K562 (cell line): Measurements from ENCODE around the gene CCDC27. TPM values are rescaled to one million over a fixed set of nuclear protein-coding genes. Genes with fewer than 3 reads are reported as not detected.
A peak's percentile ranks its signal among the peaks of the same experiment; 100 is the strongest.

Experiments used
- ATF1 ChIP-seq, 2 experiments: fragments of 450-650 bp in 1 of 2; IDR thresholded peaks; 2 replicates each; pipeline ENCODE4 v1.6.1; 2016; ENCODE audit warnings: missing compliant biosample characterization in 1 of 2, missing genetic modification characterization in 1 of 2
- CBFA2T2 ChIP-seq: fragments of 450-650 bp; conservative IDR thresholded peaks from 2 replicates; pipeline ENCODE4 v1.6.1; 2017; ENCODE audit warnings: mild to moderate bottlenecking
- E2F4 ChIP-seq: sonication (generic); formaldehyde crosslinking; IDR thresholded peaks from 2 replicates; pipeline ENCODE4 v1.8.0; 2022; ENCODE audit warnings: mild to moderate bottlenecking, low read depth, missing genetic modification reagents
- FOXO4 ChIP-seq: fragments of 450-650 bp; formaldehyde crosslinking; IDR thresholded peaks from 2 replicates; pipeline ENCODE4 v1.4.0; 2020; ENCODE audit warnings: mild to moderate bottlenecking, moderate library complexity
- GATAD2A ChIP-seq: fragments of 450-650 bp; IDR thresholded peaks from 2 replicates; pipeline ENCODE4 v1.6.1; 2017
- HDAC8 ChIP-seq: fragments of 450-650 bp; IDR thresholded peaks from 2 replicates; pipeline ENCODE4 v1.6.1; 2016; ENCODE audit warnings: mild to moderate bottlenecking, missing genetic modification characterization, moderate library complexity, missing compliant biosample characterization
- KLF10 ChIP-seq: fragments of 250-450 bp; sonication (Bioruptor Pico); IDR thresholded peaks from 2 replicates; pipeline ENCODE4 v1.6.1; 2021; ENCODE audit warnings: matching md5 sums
- LCOR ChIP-seq: sonication (generic); formaldehyde crosslinking; IDR thresholded peaks from 2 replicates; pipeline ENCODE4 v1.8.0; 2022; ENCODE audit warnings: mild to moderate bottlenecking, missing genetic modification reagents
- MYBL2 ChIP-seq, 2 experiments: fragments of 450-650 bp in 1 of 2; sonication (generic) in 1 of 2; formaldehyde crosslinking in 1 of 2; IDR thresholded peaks; 2 replicates each; pipeline versions ENCODE4 v1.6.1 to v1.8.1; 2017 to 2022; ENCODE audit warnings: borderline replicate concordance in 1 of 2, inconsistent platforms in 1 of 2, low read depth in 1 of 2, mild to moderate bottlenecking in 1 of 2, missing genetic modification reagents in 1 of 2, moderate library complexity in 1 of 2
- NCOA1 ChIP-seq: fragments of 450-650 bp; IDR thresholded peaks from 2 replicates; pipeline ENCODE4 v1.6.1; 2016; ENCODE audit warnings: low read depth
- POLR2G ChIP-seq: fragments of 200-400 bp; formaldehyde crosslinking; IDR thresholded peaks from 2 replicates; pipeline ENCODE4 v1.6.1; 2017; ENCODE audit warnings: low read depth, mild to moderate bottlenecking, antibody characterized with exemption, low read length, moderate library complexity
- PRDM10 ChIP-seq: fragments of 450-650 bp; IDR thresholded peaks from 2 replicates; pipeline ENCODE4 v1.6.1; 2018; ENCODE audit not compliant: partially characterized antibody
- PURB ChIP-seq: sonication (generic); formaldehyde crosslinking; IDR thresholded peaks from 2 replicates; pipeline ENCODE4 v1.9.0; 2021; ENCODE audit warnings: low read depth, mild to moderate bottlenecking, missing genetic modification reagents
- SIRT6 ChIP-seq: IDR thresholded peaks from one replicate; pipeline ENCODE4 v1.6.1; 2012; ENCODE audit warnings: low read depth, mild to moderate bottlenecking, control low read depth, inconsistent platforms, low read length, moderate library complexity
- SP2 ChIP-seq: IDR thresholded peaks from 2 replicates; pipeline ENCODE4 v1.6.1; 2011; ENCODE audit warnings: mild to moderate bottlenecking, low read depth, low read length, moderate library complexity; ENCODE audit not compliant: poor library complexity, severe bottlenecking; ENCODE audit errors: extremely low read depth
- SREBF1 ChIP-seq: fragments of 150-350 bp; IDR thresholded peaks from 2 replicates; pipeline ENCODE4 v1.6.1; 2014; ENCODE audit warnings: antibody characterized with exemption, low read depth, low read length, borderline replicate concordance
- TAL1 ChIP-seq: fragments of 450-650 bp; IDR thresholded peaks from 2 replicates; pipeline ENCODE4 v1.6.1; 2016; ENCODE audit warnings: mild to moderate bottlenecking
- polyA plus RNA-seq, 8 experiments: library from polyadenylated mRNA; depleted of rRNA in 4 of 8; stranded (reverse) in 5 of 8; unstranded in 3 of 8; fragments of >200 nt; fragmentation: Nextera tagmentation in 2 of 8; fragmentation: Illumina TruSeq in 1 of 8; extraction: Ambion mirVana in 2 of 8; extraction: Trizol in 1 of 8; gene quantifications; 2 replicates each; pipeline versions ENCODE4 v1.2.1 to v1.2.3, GENCODE V29; 2011 to 2014; ENCODE audit warnings: inconsistent platforms in 1 of 8, missing spikeins in 1 of 8
- total RNA-seq, 7 experiments: library from RNA; depleted of rRNA in 6 of 7; stranded (reverse); fragments of >200 nt in 6 of 7; fragmentation: Illumina TruSeq in 2 of 7; extraction: Trizol in 2 of 7; gene quantifications; 2 replicates each; pipeline versions ENCODE4 v1.2.1 to v1.2.3, GENCODE V29; 2011 to 2021; ENCODE audit warnings: low replicate concordance in 1 of 7
- TF ChIP-seq, protein P1 (sequence below): fragments of 450-650 bp; IDR thresholded peaks from 2 replicates; pipeline ENCODE4 v1.7.1; 2018; ENCODE audit warnings: mild to moderate bottlenecking, low read depth; ENCODE audit not compliant: partially characterized antibody

Gene CCDC27
- total and polyA plus RNA-seq, 9 of the 15 experiments (the other 6 are each of a cell fraction or from before 2014, with no cell fraction given): 0.01 to 0.04 TPM; not detected in 7

DNA sequence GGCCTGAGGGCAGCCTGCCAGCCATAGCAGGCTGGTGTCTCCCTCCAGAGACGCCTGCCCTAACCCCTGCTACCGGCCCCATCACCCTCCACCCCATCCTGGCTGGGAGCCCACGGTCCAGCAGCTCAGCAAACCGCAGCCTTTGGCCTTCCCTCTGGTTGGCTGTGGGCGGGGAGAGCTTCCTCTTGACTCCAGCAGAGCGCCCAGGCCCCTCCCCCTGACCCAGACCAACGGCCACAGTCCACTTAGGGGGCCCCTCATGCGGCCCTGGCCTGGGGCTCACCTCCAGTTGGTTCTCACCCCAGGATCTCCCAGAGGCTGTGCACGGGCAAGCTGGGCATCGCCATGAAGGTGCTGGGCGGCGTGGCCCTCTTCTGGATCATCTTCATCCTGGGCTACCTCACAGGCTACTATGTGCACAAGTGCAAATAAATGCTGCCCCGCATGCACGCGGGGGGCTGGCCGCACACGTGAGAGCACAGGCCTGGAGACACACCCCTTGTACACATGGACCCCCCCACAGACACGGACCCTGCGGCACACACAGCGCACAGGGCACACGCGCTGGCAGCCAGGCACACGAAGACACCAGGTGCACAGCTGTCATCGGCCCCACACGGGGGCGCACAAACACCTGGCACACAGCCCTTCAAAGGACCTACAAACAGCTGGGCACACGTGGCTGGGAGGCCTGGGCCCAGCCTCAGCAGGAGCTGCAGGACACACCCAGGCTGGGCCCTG lies 23.4 kb downstream of the CCDC27 start (continued):
- TF ChIP-seq, protein P1, sequence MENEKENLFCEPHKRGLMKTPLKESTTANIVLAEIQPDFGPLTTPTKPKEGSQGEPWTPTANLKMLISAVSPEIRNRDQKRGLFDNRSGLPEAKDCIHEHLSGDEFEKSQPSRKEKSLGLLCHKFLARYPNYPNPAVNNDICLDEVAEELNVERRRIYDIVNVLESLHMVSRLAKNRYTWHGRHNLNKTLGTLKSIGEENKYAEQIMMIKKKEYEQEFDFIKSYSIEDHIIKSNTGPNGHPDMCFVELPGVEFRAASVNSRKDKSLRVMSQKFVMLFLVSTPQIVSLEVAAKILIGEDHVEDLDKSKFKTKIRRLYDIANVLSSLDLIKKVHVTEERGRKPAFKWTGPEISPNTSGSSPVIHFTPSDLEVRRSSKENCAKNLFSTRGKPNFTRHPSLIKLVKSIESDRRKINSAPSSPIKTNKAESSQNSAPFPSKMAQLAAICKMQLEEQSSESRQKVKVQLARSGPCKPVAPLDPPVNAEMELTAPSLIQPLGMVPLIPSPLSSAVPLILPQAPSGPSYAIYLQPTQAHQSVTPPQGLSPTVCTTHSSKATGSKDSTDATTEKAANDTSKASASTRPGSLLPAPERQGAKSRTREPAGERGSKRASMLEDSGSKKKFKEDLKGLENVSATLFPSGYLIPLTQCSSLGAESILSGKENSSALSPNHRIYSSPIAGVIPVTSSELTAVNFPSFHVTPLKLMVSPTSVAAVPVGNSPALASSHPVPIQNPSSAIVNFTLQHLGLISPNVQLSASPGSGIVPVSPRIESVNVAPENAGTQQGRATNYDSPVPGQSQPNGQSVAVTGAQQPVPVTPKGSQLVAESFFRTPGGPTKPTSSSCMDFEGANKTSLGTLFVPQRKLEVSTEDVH: peak; percentile 69
- TF ChIP-seq HDAC8 (tag) (peak; percentile 81; the same call in 1 of the 2 replicates), SP2 (no peak), TAL1 (no peak), ATF1 (CRISPR knock-in tag; IDR thresholded peaks at IDR 0.05) (0 out of 2 replicates have a peak, but pooled peaks have one; percentile 23), ATF1 (tag; IDR thresholded peaks at IDR 0.05) (peak; percentile 77), FOXO4 (no peak), PRDM10 (peak; percentile 78), NCOA1 (no peak), E2F4 (CRISPR knock-in tag) (no peak; the same call in 1 of the 2 replicates), SREBF1 (no peak), SIRT6 (no peak), LCOR (CRISPR knock-in tag) (0 out of 2 replicates have a peak, but pooled peaks have one; percentile 72), CBFA2T2 (peak; percentile 61), PURB (no peak), MYBL2 (IDR thresholded peaks at IDR 0.05; ENCODE audit: low read depth) (no peak), MYBL2 (CRISPR knock-in tag; IDR thresholded peaks at IDR 0.05; ENCODE audit: borderline replicate concordance) (no peak), POLR2G (peak; percentile 62), GATAD2A (0 out of 2 replicates have a peak, but pooled peaks have one; percentile 75), KLF10 (CRISPR knock-in tag) (no peak)
